ENCODE measurements around the gene CARD9.

Gene CARD9

DNA sequence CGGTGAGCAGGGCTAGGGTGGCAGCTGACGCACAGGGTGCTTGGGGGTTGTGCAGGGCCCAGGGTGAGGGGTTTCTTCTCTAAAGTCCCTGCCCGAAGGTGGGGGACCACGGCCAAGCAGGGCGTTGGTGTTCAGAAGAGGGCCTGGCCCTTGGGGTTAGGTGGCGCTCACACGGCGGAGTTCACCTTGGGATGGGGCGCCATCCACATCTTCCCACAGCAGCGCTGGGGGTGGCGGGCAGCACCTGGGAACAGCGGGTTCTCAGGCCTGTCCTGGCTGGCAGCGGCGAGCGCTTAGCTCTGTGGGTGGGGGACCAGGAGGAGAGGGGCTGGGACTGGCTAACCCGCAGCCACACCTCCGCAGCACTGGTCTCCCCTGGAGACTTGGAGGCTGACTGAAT lies 40.0 kb downstream of the CARD9 start:
- Histone ChIP-seq H3K79me2 (ENCODE audit: control insufficient read depth, low read length) (no peaks in the 10 kb centered on the region), H3K4me1 (ENCODE audit: control insufficient read depth, low read length) (no peaks in the 10 kb centered on the region), H3K4me2 (ENCODE audit: low read length) (no peak overlapping the region), H4K20me1 (ENCODE audit: control insufficient read depth, insufficient read depth, low read depth, low read length) (no peaks in the 10 kb centered on the region), H3K9me3 (ENCODE audit: control insufficient read depth, insufficient read depth, low read length) (no peaks in the 10 kb centered on the region), H3K9me2 (replicated peaks; ENCODE audit: control insufficient read depth, low read length) (no peaks in the 10 kb centered on the region), H3F3A (ENCODE audit: control insufficient read depth, insufficient read depth) (no peaks in the 10 kb centered on the region), H3K36me3 (ENCODE audit: control insufficient read depth, low read length) (no peaks in the 10 kb centered on the region), H3K4me3 (ENCODE audit: low read length) (no peak overlapping the region), H3K27me3 (ENCODE audit: control insufficient read depth, low read length) (peaks cover 3% of the 10 kb centered on the region; the same call in 1 of the 2 replicates), H3K27ac (ENCODE audit: low read depth, low read length) (no peak overlapping the region)
- no peak for TF ChIP-seq CTCF (IDR thresholded peaks at IDR 0.05; ENCODE audit: low read depth, low read length, poor library complexity, severe bottlenecking)
- no peak for TF ChIP-seq EZH2phosphoT487 (IDR thresholded peaks at IDR 0.05; ENCODE audit: borderline replicate concordance, low read length)

GRCh38 chr9:136333045-136333444 lies 40.4 kb downstream of the CARD9 start:
- H3K79me2 ChIP-seq (ENCODE audit: control insufficient read depth, low read length) = no peaks in the 10 kb centered on the region
- no peak overlapping the region for H3K4me2 ChIP-seq (ENCODE audit: low read length)
- H3K4me1 ChIP-seq (ENCODE audit: control insufficient read depth, low read length) = no peaks in the 10 kb centered on the region
- H4K20me1 ChIP-seq (ENCODE audit: control insufficient read depth, insufficient read depth, low read depth, low read length) = no peaks in the 10 kb centered on the region
- H3K4me3 ChIP-seq (ENCODE audit: low read length) = no peak overlapping the region
- H3F3A ChIP-seq (ENCODE audit: control insufficient read depth, insufficient read depth) = no peaks in the 10 kb centered on the region
- H3K27ac ChIP-seq (ENCODE audit: low read depth, low read length) = no peak overlapping the region
- H3K9me3 ChIP-seq (ENCODE audit: control insufficient read depth, insufficient read depth, low read length) = no peaks in the 10 kb centered on the region
- no peaks in the 10 kb centered on the region for H3K9me2 ChIP-seq (replicated peaks; ENCODE audit: control insufficient read depth, low read length)
- TF ChIP-seq CTCF (IDR thresholded peaks at IDR 0.05; ENCODE audit: low read depth, low read length, poor library complexity, severe bottlenecking) (no peak), EZH2phosphoT487 (IDR thresholded peaks at IDR 0.05; ENCODE audit: borderline replicate concordance, low read length) (no peak)
- no peaks in the 10 kb centered on the region for H3K36me3 ChIP-seq (ENCODE audit: control insufficient read depth, low read length)
- peaks cover 7% of the 10 kb centered on the region for H3K27me3 ChIP-seq (ENCODE audit: control insufficient read depth, low read length)

DNA sequence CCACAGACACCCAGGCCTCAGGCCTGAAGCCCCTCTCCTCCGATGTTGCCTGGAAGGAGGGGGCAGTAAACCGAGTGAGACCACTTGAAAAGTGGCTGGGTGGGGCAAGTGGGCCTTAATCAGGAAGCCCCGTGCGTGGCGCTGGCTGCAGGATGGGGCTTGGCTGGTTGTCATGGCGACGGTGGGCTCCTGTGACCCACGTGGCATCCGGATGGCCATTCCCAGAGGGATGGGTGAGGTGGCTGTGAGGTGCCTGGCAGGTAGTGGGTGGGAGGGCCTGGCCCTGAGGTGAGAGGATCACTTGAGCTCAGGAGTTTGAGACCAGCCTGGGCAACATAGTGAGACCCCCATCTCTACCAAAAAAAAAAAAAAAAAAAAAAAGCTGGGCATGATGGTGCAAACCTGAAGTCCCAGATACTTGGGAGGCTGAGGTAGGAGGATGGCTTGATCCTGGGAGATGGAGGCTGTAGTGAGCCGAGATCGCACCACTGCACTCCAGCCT lies 40.9 kb downstream of the CARD9 start:
- Histone ChIP-seq H3K79me2 (ENCODE audit: control insufficient read depth, low read length) (no peaks in the 10 kb centered on the region), H3K9me2 (replicated peaks; ENCODE audit: control insufficient read depth, low read length) (no peaks in the 10 kb centered on the region), H3K4me1 (ENCODE audit: control insufficient read depth, low read length) (no peaks in the 10 kb centered on the region), H3K4me2 (ENCODE audit: low read length) (no peak overlapping the region), H3K27ac (ENCODE audit: low read depth, low read length) (no peak overlapping the region), H4K20me1 (ENCODE audit: control insufficient read depth, insufficient read depth, low read depth, low read length) (no peaks in the 10 kb centered on the region), H3K27me3 (ENCODE audit: control insufficient read depth, low read length) (peaks cover 9% of the 10 kb centered on the region), H3F3A (ENCODE audit: control insufficient read depth, insufficient read depth) (no peaks in the 10 kb centered on the region), H3K36me3 (ENCODE audit: control insufficient read depth, low read length) (no peaks in the 10 kb centered on the region), H3K9me3 (ENCODE audit: control insufficient read depth, insufficient read depth, low read length) (no peaks in the 10 kb centered on the region), H3K4me3 (ENCODE audit: low read length) (no peak overlapping the region)
- no peak for TF ChIP-seq EZH2phosphoT487 (IDR thresholded peaks at IDR 0.05; ENCODE audit: borderline replicate concordance, low read length)
- no peak for TF ChIP-seq CTCF (IDR thresholded peaks at IDR 0.05; ENCODE audit: low read depth, low read length, poor library complexity, severe bottlenecking)

Measured in DOHH2 (cell line).